Neural progenitor cell (in vitro differentiated cells): ENCODE data around the gene NELFB. TPM values are rescaled to one million over a fixed set of nuclear protein-coding genes. Genes with fewer than 3 reads are reported as not detected.

Experiments
- DNase-seq: peaks from one replicate; pipeline ENCODE4 v3.0.0-alpha.2; 2016; ENCODE audit warnings: low spot score
- H2AFZ ChIP-seq: fragments of 200-600 bp; sonication (generic); replicated peaks from 2 replicates; pipeline ENCODE4 v1.6.1; 2016; ENCODE audit warnings: antibody characterized with exemption
- H3F3A ChIP-seq: fragments of 200-600 bp; sonication (generic); 2 replicates; pipeline ENCODE4 v1.6.1; 2016; ENCODE audit warnings: antibody characterized with exemption, low read depth
- H3K27ac ChIP-seq: fragments of 200-600 bp; sonication (generic); 2 replicates; pipeline ENCODE4 v1.5.1; 2016; ENCODE audit warnings: mild to moderate bottlenecking
- H3K27me3 ChIP-seq: fragments of 200-600 bp; sonication (generic); 2 replicates; pipeline ENCODE4 v1.6.1; 2016; ENCODE audit warnings: mild to moderate bottlenecking, moderate library complexity
- H3K36me3 ChIP-seq: fragments of 200-600 bp; sonication (generic); 2 replicates; pipeline ENCODE4 v1.5.1; 2016
- H3K4me1 ChIP-seq: fragments of 200-600 bp; sonication (generic); 2 replicates; pipeline ENCODE4 v1.6.1; 2016; ENCODE audit warnings: mixed run types
- H3K4me2 ChIP-seq: fragments of 200-600 bp; sonication (generic); 2 replicates; pipeline ENCODE4 v1.6.1; 2016
- H3K4me3 ChIP-seq: fragments of 200-600 bp; sonication (generic); 2 replicates; pipeline ENCODE4 v1.5.1; 2016
- H3K79me2 ChIP-seq: fragments of 200-600 bp; sonication (generic); 2 replicates; pipeline ENCODE4 v1.6.1; 2016; ENCODE audit warnings: low read depth
- H3K9ac ChIP-seq: fragments of 200-600 bp; sonication (generic); 2 replicates; pipeline ENCODE4 v1.6.1; 2016
- H3K9me3 ChIP-seq: fragments of 200-600 bp; sonication (generic); 2 replicates; pipeline ENCODE4 v1.5.1; 2016; ENCODE audit warnings: low read depth
- H4K20me1 ChIP-seq: fragments of 200-600 bp; sonication (generic); 2 replicates; pipeline ENCODE4 v1.6.1; 2016; ENCODE audit warnings: low read depth
- H3K27ac Mint-ChIP-seq: 3 replicates; pipeline ENCODE4 v1.8.0; 2021; ENCODE audit warnings: mixed read lengths
- H3K27me3 Mint-ChIP-seq: 2 replicates; pipeline ENCODE4 v1.8.0; 2022; ENCODE audit warnings: low read depth, mild to moderate bottlenecking, inconsistent platforms, moderate library complexity, mixed read lengths; ENCODE audit not compliant: insufficient read depth
- H3K36me3 Mint-ChIP-seq: 3 replicates; pipeline ENCODE4 v1.8.0; 2021; ENCODE audit warnings: mixed read lengths
- H3K4me1 Mint-ChIP-seq: 3 replicates; pipeline ENCODE4 v1.8.0; 2021; ENCODE audit warnings: mixed read lengths
- H3K4me3 Mint-ChIP-seq: 3 replicates; pipeline ENCODE4 v1.8.0; 2021; ENCODE audit warnings: mild to moderate bottlenecking, moderate library complexity, mixed read lengths
- H3K9me3 Mint-ChIP-seq: 3 replicates; pipeline ENCODE4 v1.8.0; 2020; ENCODE audit warnings: mixed read lengths
- CTCF ChIP-seq: fragments of 200-600 bp; sonication (generic); IDR thresholded peaks from 2 replicates; pipeline ENCODE4 v1.5.1; 2017; ENCODE audit warnings: antibody characterized with exemption, mild to moderate bottlenecking
- EZH2 ChIP-seq: fragments of 200-600 bp; sonication (generic); IDR thresholded peaks from 2 replicates; pipeline ENCODE4 v1.6.1; 2017; ENCODE audit warnings: antibody characterized with exemption, mild to moderate bottlenecking, moderate library complexity
- EZH2phosphoT487 ChIP-seq: fragments of 200-600 bp; sonication (generic); IDR thresholded peaks from 2 replicates; pipeline ENCODE4 v1.6.1; 2017; ENCODE audit warnings: antibody characterized with exemption
- total RNA-seq: library from RNA; depleted of rRNA; stranded (reverse); fragments of >200 nt; gene quantifications from 2 replicates; pipeline ENCODE4 v1.2.3, GENCODE V29; 2015; ENCODE audit warnings: low replicate concordance

The NELFB gene
- total RNA-seq, 1 donor from 2014 or later, result 35.2 TPM

GRCh38 chr9:137240318-137240840 is 14.7 kb upstream of the NELFB start:
- peaks cover 36% of the 10 kb centered on the region for H3K79me2 ChIP-seq
- no peaks in the 10 kb centered on the region for H3K27me3 Mint-ChIP-seq
- DNase-seq, result peak; percentile 74
- H3K4me3 ChIP-seq, result peak overlapping the region; percentile 78
- peak overlapping the region; percentile 59 for H3K9ac ChIP-seq
- H3K9me3 ChIP-seq, result no peaks in the 10 kb centered on the region
- no peaks in the 10 kb centered on the region for H3K27me3 ChIP-seq
- peaks cover 14% of the 10 kb centered on the region for H3K4me1 ChIP-seq
- peaks cover 14% of the 10 kb centered on the region for H3K36me3 Mint-ChIP-seq
- no peaks in the 10 kb centered on the region for H3K9me3 Mint-ChIP-seq
- TF ChIP-seq EZH2 (peak; percentile 35), CTCF (peak; percentile 40), EZH2phosphoT487 (no peak)
- H3K4me2 ChIP-seq, result peak overlapping the region; percentile 98
- H4K20me1 ChIP-seq, result peaks cover 56% of the 10 kb centered on the region
- no peak overlapping the region for H3K27ac Mint-ChIP-seq
- H3K4me3 Mint-ChIP-seq, result peak overlapping the region; percentile 87
- peak overlapping the region; percentile 86 for H3K27ac ChIP-seq
- peak overlapping the region; percentile 51 for H2AFZ ChIP-seq
- no peaks in the 10 kb centered on the region for H3K36me3 ChIP-seq
- peaks cover 35% of the 10 kb centered on the region for H3K4me1 Mint-ChIP-seq
- H3F3A ChIP-seq, result peaks cover 51% of the 10 kb centered on the region

GRCh38 chr9:137240841-137241489 is 14.2 kb upstream of the NELFB start, which contains the start of gene TUBB4B:
Gene TUBB4B (plus strand): TSS chr9:137241287. CDS start chr9:137241361, 74 bp downstream.
- Mint-ChIP-seq H3K27ac (peak within 1 kb of the TSS; percentile 89), H3K4me3 (peak within 1 kb of the TSS; percentile 98), H3K36me3 (peaks cover 14% of the 10 kb centered on the region), H3K27me3 (no peaks in the 10 kb centered on the region), H3K9me3 (no peaks in the 10 kb centered on the region), H3K4me1 (peaks cover 35% of the 10 kb centered on the region)
- peak within 1 kb of the TSS; percentile 51 for H2AFZ ChIP-seq
- peaks cover 14% of the 10 kb centered on the region for H3K4me1 ChIP-seq
- peak within 1 kb of the TSS; percentile 68 for H3K9ac ChIP-seq
- H3K4me3 ChIP-seq, result peak within 1 kb of the TSS; percentile 100
- no peaks in the 10 kb centered on the region for H3K36me3 ChIP-seq
- DNase-seq, result peak; percentile 99
- no peak for TF ChIP-seq EZH2
- H3K27ac ChIP-seq, result peak within 1 kb of the TSS; percentile 86
- peak within 1 kb of the TSS; percentile 100 for H3K4me2 ChIP-seq
- H3F3A ChIP-seq, result peaks cover 51% of the 10 kb centered on the region
- H4K20me1 ChIP-seq, result peaks cover 53% of the 10 kb centered on the region
- H3K79me2 ChIP-seq, result peaks cover 36% of the 10 kb centered on the region
- no peaks in the 10 kb centered on the region for H3K9me3 ChIP-seq
- H3K27me3 ChIP-seq, result no peaks in the 10 kb centered on the region

- peak; percentile 67 for DNase-seq
- no peak for TF ChIP-seq CTCF
- TF ChIP-seq EZH2, result no peak
- TF ChIP-seq EZH2phosphoT487, result no peak
- peak overlapping the region; percentile 92 for H3K4me3 Mint-ChIP-seq
- Histone ChIP-seq H4K20me1 (peaks cover 51% of the 10 kb centered on the region), H3K4me2 (peak overlapping the region; percentile 100), H3F3A (peaks cover 51% of the 10 kb centered on the region), H3K79me2 (peaks cover 36% of the 10 kb centered on the region), H3K9me3 (no peaks in the 10 kb centered on the region), H3K36me3 (no peaks in the 10 kb centered on the region), H3K4me3 (peak overlapping the region; percentile 100), H3K4me1 (peaks cover 12% of the 10 kb centered on the region), H3K27ac (no peak overlapping the region), H3K9ac (peak overlapping the region; percentile 68), H3K27me3 (no peaks in the 10 kb centered on the region), H2AFZ (no peak overlapping the region)
- peaks cover 14% of the 10 kb centered on the region for H3K36me3 Mint-ChIP-seq
- peak overlapping the region; percentile 53 for H3K27ac Mint-ChIP-seq
- no peaks in the 10 kb centered on the region for H3K9me3 Mint-ChIP-seq
- H3K4me1 Mint-ChIP-seq, result peaks cover 35% of the 10 kb centered on the region
- H3K27me3 Mint-ChIP-seq, result no peaks in the 10 kb centered on the region
Measured at GRCh38 chr9:137241490-137242268, 13.4 kb upstream of the NELFB start.
